Motor neuron (in vitro differentiated cells): ENCODE measurements around the gene WASF2. TPM values are rescaled to one million over a fixed set of nuclear protein-coding genes. Genes with fewer than 3 reads are reported as not detected.
"Not testable (repeated sequence)": the region's sequence is repeated elsewhere in the genome, so short reads cannot be mapped to it uniquely, and the experiment has no call there.

Experiments used
- ATAC-seq, 8 experiments: fragments of 200-7000 bp; cut with Tn5 transposase; replicated peaks in 6 of 8; 2 replicates each; pipeline ENCODE4 v1.8.0; 2021; ENCODE audit warnings: mild to moderate bottlenecking in 8 of 8, moderate library complexity in 8 of 8
- H3K27ac ChIP-seq, 2 donors: fragments of 250-450 bp; sonication (Bioruptor Pico); 2 replicates each; pipeline ENCODE4 v1.9.0; 2021; ENCODE audit warnings: antibody characterized with exemption in 2 of 2, mild to moderate bottlenecking in 2 of 2, moderate library complexity in 1 of 2
- H3K4me1 ChIP-seq, 2 donors: fragments of 250-450 bp; sonication (Bioruptor Pico); replicated peaks in 1 of 2; 2 replicates each; pipeline ENCODE4 v1.6.1; 2021; ENCODE audit warnings: antibody characterized with exemption in 2 of 2, mild to moderate bottlenecking in 2 of 2, moderate library complexity in 1 of 2
- H3K4me3 ChIP-seq, 5 donors: fragments of 250-450 bp; sonication (Bioruptor Pico); 2 replicates each; pipeline ENCODE4 v1.9.0; 2021; ENCODE audit warnings: antibody characterized with exemption in 5 of 5, mild to moderate bottlenecking in 5 of 5, moderate library complexity in 4 of 5
- WGBS, 10 experiments: fragments of 450-650 bp; shearing (Covaris generic); methylation state at CpG; one replicate each; pipeline ENCODE4 v1.0.0; 2022; 5-methylcytosine and 5-hydroxymethylcytosine counted together
- in situ Hi-C, 9 experiments: fragments of 400-800 bp; cut with MboI; loops; one replicate each; pipeline ENCODE4 v1.15.0; 2021; ENCODE audit warnings: low sequenced_read_pairs in 9 of 9, low pct_unique_long_range_greater_than_20kb in 2 of 9; ENCODE audit not compliant: unreplicated experiment in 9 of 9
- total RNA-seq, 8 experiments: library from RNA; unstranded; fragments of 300-600 nt; gene quantifications; 2 replicates each; pipeline versions ENCODE4 v1.2.3 to v1.2.4, GENCODE V29; 2022

Gene WASF2
- total RNA-seq, 8 experiments from 2014 or later: 11.8 to 38.3 (median 22.4) TPM

GRCh38 chr1:27416387-27417111 is 73.4 kb downstream of the WASF2 start:
- Histone ChIP-seq H3K4me3 (no peak overlapping the region), H3K27ac (no peak overlapping the region), H3K4me1 (peaks cover 16 to 20% of the 10 kb centered on the region in 2 donors)
- ATAC-seq: peak in 4 of 8 experiments; percentile 25 to 73 (median 46)
- WGBS, 10 experiments: 67 to 100% (median 93%) methylated on average over 1 to 3 of the region's 3 CpGs; no CpG with 5 or more reads in 3 of the 10 experiments
- in situ Hi-C loops: loop anchor here in 1 of 9 experiments (25.0 kb wide), 1 partner anchor 221 kb away; the partner anchor contains the start of gene FGR

GRCh38 chr1:27414091-27414490 is 75.9 kb downstream of the WASF2 start:
- Histone ChIP-seq H3K4me3 (no peak overlapping the region), H3K4me1 (peaks cover 16% of the 10 kb centered on the region in 2 donors), H3K27ac (no peak overlapping the region)
- in situ Hi-C loops: loop anchor here in 1 of 9 experiments (25.0 kb wide), 1 partner anchor 223 kb away; the partner anchor contains the start of gene FGR
- ATAC-seq: no peak
- WGBS, 10 experiments: 60 to 100% (median 100%) methylated on average over 1 of the region's 1 CpG; no CpG with 5 or more reads in 4 of the 10 experiments

- peaks cover 5 to 6% of the 10 kb centered on the region in 2 donors for H3K4me1 ChIP-seq
- 86 to 100% (median 100%) methylated on average over 1 to 4 of the region's 4 CpGs; no CpG with 5 or more reads in 3 of the 10 experiments for WGBS, 10 experiments
- H3K27ac ChIP-seq: no peak overlapping the region
- in situ Hi-C loops: loop anchor here in 1 of 9 experiments (25.0 kb wide), 1 partner anchor 224 kb away; the partner anchor contains the start of gene FGR
- no peak overlapping the region for H3K4me3 ChIP-seq
- ATAC-seq: no peak
These were observed 77.0 kb downstream of the WASF2 start for GRCh38 chr1:27413004-27413403.

GRCh38 chr1:27412502-27412901 is 77.5 kb downstream of the WASF2 start:
- in situ Hi-C loops: loop anchor here in 1 of 9 experiments (25.0 kb wide), 1 partner anchor 225 kb away; the partner anchor contains the start of gene FGR
- WGBS, 10 experiments: 83 to 100% (median 96%) methylated on average over 1 to 4 of the region's 4 CpGs; no CpG with 5 or more reads in 3 of the 10 experiments
- no peak for ATAC-seq
- no peak overlapping the region for H3K4me3 ChIP-seq
- H3K4me1 ChIP-seq: peaks cover under 1% of the 10 kb centered on the region in 2 donors
- H3K27ac ChIP-seq: no peak overlapping the region

GRCh38 chr1:27410709-27411108 is 79.3 kb downstream of the WASF2 start:
- Histone ChIP-seq H3K4me1 (peaks cover 10 to 11% of the 10 kb centered on the region in 2 donors), H3K4me3 (no peak overlapping the region), H3K27ac (no peak overlapping the region)
- no peak for ATAC-seq
- 33 to 100% (median 92%) methylated on average over 1 to 2 of the region's 2 CpGs; no CpG with 5 or more reads in 4 of the 10 experiments for WGBS, 10 experiments
- in situ Hi-C loops: loop anchor here in 1 of 9 experiments (25.0 kb wide), 1 partner anchor 227 kb away; the partner anchor contains the start of gene FGR

GRCh38 chr1:27409669-27410068 is 80.3 kb downstream of the WASF2 start:
- Histone ChIP-seq H3K27ac (no peak overlapping the region), H3K4me3 (no peak overlapping the region), H3K4me1 (peaks cover 20 to 21% of the 10 kb centered on the region in 2 donors)
- in situ Hi-C loops: loop anchor here in 1 of 9 experiments (25.0 kb wide), 1 partner anchor 228 kb away; the partner anchor contains the start of gene FGR
- no peak for ATAC-seq
- WGBS, 10 experiments: 86 to 100% (median 97%) methylated on average over 1 to 5 of the region's 11 CpGs; no CpG with 5 or more reads in 6 of the 10 experiments

GRCh38 chr1:27408151-27408550 is 81.8 kb downstream of the WASF2 start:
- Histone ChIP-seq H3K4me3 (no peak overlapping the region), H3K4me1 (peaks cover 35 to 37% of the 10 kb centered on the region in 2 donors), H3K27ac (no peak overlapping the region)
- ATAC-seq: no peak
- WGBS, 10 experiments: 60 to 98% (median 96%) methylated on average over 1 to 8 of the region's 9 CpGs; no CpG with 5 or more reads in 5 of the 10 experiments
- in situ Hi-C loops: loop anchor here in 1 of 9 experiments (25.0 kb wide), 1 partner anchor 229 kb away; the partner anchor contains the start of gene FGR

GRCh38 chr1:27406791-27407190 is 83.2 kb downstream of the WASF2 start:
- not testable (repeated sequence) for H3K4me3 ChIP-seq, ATAC-seq
- in situ Hi-C loops: loop anchor here in 1 of 9 experiments (25.0 kb wide), 1 partner anchor 231 kb away; the partner anchor contains the start of gene FGR
- Histone ChIP-seq H3K27ac (peak overlapping the region; percentile 16 to 85), H3K4me1 (peaks cover 42 to 49% of the 10 kb centered on the region in 2 donors)
- WGBS, 10 experiments: 100% methylated on average over 1 of the region's 2 CpGs; no CpG with 5 or more reads in 9 of the 10 experiments

GRCh38 chr1:27406362-27406680 is 83.6 kb downstream of the WASF2 start:
- in situ Hi-C loops: loop anchor here in 1 of 9 experiments (25.0 kb wide), 1 partner anchor 231 kb away; the partner anchor contains the start of gene FGR
- H3K4me1 ChIP-seq: peaks cover 42 to 49% of the 10 kb centered on the region in 2 donors
- ATAC-seq: peak in 6 of 8 experiments; percentile 2 to 63 (median 36)
- 20 to 40% (median 35%) methylated on average over 1 to 4 of the region's 4 CpGs; no CpG with 5 or more reads in 6 of the 10 experiments for WGBS, 10 experiments
- H3K4me3 ChIP-seq: no peak overlapping the region
- H3K27ac ChIP-seq: peak overlapping the region; percentile 52 to 85

- Histone ChIP-seq H3K4me1 (peaks cover 45 to 49% of the 10 kb centered on the region in 2 donors), H3K27ac (peak overlapping the region; percentile 52 to 85)
- H3K4me3 ChIP-seq: not testable (repeated sequence)
- in situ Hi-C loops: loop anchor here in 1 of 9 experiments (25.0 kb wide), 1 partner anchor 232 kb away; the partner anchor contains the start of gene FGR
- ATAC-seq: peak in 5 of 8 experiments; percentile 44 to 68 (median 63)
- WGBS, 10 experiments: 7 to 100% (median 48%) methylated on average over 1 to 8 of the region's 18 CpGs; no CpG with 5 or more reads in 5 of the 10 experiments
These were observed 84.2 kb downstream of the WASF2 start for GRCh38 chr1:27405598-27406361.

- peak in 6 of 8 experiments; percentile 6 to 39 (median 32) for ATAC-seq
- 30 to 84% (median 63%) methylated on average over 4 to 11 of the region's 13 CpGs; no CpG with 5 or more reads in 5 of the 10 experiments for WGBS, 10 experiments
- no peak overlapping the region for H3K4me3 ChIP-seq
- H3K27ac ChIP-seq: peak overlapping the region; percentile 61 to 85
- in situ Hi-C loops: loop anchor here in 1 of 9 experiments (25.0 kb wide), 1 partner anchor 232 kb away; the partner anchor contains the start of gene FGR
- peaks cover 51 to 54% of the 10 kb centered on the region in 2 donors for H3K4me1 ChIP-seq
These were observed 84.9 kb downstream of the WASF2 start for GRCh38 chr1:27405074-27405473.

GRCh38 chr1:27403931-27404330 is 86.0 kb downstream of the WASF2 start:
- Histone ChIP-seq H3K4me1 (peaks cover 62 to 66% of the 10 kb centered on the region in 2 donors), H3K27ac (peak overlapping the region in 1 of 2 donors; percentile 51), H3K4me3 (no peak overlapping the region)
- no peak for ATAC-seq
- in situ Hi-C loops: loop anchor here in 1 of 9 experiments (25.0 kb wide), 1 partner anchor 233 kb away; the partner anchor contains the start of gene FGR
